HG03095 (cell line): ENCODE data around the gene AMBRA1.
"Not testable (repeated sequence)": the region's sequence is repeated elsewhere in the genome, so short reads cannot be mapped to it uniquely, and the experiment has no call there.

ENCODE experiments used
- ATAC-seq: cut with Tn5 transposase; IDR thresholded peaks from one replicate; pipeline ENCODE4 v1.9.1; 2021; ENCODE audit warnings: moderate library complexity; ENCODE audit not compliant: unreplicated experiment

AMBRA1 gene

DNA sequence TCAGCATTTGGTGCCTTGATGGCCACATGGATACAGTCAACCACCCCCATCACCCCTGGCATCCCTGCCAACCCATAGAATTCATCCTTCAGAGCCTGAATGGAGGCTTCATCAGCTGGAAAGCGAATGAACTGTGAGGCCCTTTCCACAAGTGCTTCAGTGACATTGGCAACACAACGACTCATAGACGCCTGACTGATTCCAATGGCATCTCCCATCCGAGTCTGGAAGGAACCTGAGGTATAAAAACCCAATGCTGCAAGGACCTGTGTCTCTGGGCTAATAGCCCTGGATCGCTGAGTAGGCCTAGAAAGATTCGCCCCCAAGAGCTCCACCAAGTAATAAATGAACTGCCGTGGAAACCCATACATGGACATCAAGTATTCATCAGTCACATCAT lies 21.9 kb upstream of the AMBRA1 start:
- no peak for ATAC-seq

DNA sequence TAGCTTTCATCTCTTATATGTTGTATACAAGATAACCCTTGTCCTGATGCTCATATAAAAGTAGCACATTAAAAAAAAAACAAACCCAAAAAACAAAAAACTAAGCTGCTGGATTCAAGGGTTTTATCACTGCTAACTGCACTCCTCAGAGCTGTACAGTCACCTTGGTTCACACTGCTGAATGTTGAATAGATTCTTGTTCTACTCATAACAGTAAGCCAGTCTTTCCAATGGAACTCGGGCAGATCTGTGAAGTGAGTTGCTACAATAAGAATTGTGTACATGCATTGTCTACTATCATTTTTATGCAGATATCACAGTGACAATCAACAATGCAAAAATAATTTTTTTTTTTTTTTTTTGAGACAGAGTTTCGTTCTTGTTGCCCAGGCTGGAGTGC lies 18.5 kb upstream of the AMBRA1 start:
- no peak for ATAC-seq

DNA sequence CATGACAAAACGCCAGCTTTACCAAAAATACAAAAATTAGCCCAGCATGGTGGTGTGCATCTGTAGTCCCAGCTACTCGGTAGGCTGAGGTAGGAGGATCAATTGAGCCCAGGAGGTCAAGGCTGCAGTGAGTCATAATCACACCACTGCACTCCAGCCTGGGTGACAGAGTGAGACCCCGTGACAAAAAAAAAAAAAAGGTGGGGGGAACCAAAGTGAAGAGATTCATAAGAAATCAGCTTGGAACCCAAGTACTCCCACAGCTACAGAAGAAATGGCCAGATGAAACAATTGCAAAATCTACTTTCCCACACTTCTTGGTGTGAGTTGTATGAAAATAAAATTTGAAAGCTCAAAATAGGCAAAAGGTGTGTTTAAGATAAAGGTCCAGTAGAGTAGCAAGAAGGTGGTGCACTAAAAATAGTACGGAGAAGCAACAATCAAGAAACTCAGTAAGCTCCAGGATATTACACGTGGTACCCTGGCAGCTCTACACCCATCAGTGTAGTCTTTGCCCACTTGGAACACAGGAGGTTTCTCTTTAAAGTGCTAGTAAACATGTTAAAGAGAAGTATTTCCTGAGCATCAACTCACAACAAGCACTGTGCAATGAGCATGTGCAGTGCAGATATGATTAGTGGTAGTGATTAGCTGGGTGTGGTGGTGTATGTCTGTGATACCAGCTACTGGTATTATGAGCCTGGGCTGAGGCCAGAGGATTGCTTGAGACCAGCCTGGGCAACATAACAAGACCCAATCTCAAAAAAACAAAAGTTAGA lies 17.9 kb upstream of the AMBRA1 start:
- no peak for ATAC-seq

DNA sequence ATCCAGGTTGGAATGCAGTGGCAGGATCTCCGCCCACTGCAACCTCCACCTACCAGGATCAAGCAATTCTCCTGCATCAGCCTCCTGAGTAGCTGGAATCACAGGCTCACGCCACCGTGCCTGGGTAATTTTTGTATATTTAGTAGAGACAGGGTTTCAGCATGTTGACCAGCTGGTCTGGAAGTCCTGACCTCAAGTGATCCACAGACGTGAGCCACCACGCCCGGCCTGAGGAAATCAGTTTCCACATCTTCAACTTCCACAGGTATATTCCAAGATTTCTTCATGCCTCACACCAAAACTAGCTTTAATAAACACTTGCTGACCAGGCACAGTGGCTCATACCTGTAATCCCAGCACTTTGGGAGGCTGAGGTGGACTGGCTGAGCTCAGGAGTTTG lies 15.6 kb upstream of the AMBRA1 start:
- no peak for ATAC-seq

DNA sequence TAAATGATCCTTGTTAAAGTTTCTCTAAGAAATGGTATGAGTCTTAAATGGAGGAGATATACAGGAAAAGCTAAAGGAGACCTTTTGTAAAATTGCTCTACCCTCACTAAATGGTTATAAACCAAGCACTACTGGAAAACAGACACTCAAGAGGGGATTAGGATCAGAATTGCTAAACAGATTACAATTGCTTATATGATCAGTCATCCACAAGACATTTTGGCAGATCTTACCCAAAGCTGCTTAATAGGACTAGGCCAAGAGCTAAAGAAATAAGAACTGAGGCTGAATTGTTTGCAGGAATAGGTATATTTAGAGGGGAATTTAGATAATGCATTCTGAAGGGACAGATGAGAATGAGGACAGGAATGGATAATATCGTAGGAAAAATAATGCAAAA lies 13.7 kb upstream of the AMBRA1 start:
- no peak for ATAC-seq

DNA sequence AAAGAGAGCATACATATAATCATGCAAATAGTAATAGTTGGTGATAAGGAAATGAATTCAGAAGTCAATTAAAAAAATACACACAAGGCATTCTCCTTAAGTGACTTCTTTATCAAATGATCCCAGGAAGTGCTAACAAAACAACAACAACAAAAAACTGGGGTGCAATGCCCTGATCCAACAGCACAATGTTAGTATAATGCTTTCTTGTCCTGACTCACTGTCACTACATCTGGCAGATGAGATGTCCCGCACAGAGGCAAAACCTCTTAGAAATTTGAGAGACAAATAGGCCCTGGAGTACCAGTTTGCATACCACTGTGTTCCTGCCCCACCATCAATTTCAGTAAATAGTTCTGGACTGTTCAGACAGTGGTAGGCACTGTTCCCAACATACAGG lies 11.0 kb upstream of the AMBRA1 start:
- ATAC-seq = no peak

DNA sequence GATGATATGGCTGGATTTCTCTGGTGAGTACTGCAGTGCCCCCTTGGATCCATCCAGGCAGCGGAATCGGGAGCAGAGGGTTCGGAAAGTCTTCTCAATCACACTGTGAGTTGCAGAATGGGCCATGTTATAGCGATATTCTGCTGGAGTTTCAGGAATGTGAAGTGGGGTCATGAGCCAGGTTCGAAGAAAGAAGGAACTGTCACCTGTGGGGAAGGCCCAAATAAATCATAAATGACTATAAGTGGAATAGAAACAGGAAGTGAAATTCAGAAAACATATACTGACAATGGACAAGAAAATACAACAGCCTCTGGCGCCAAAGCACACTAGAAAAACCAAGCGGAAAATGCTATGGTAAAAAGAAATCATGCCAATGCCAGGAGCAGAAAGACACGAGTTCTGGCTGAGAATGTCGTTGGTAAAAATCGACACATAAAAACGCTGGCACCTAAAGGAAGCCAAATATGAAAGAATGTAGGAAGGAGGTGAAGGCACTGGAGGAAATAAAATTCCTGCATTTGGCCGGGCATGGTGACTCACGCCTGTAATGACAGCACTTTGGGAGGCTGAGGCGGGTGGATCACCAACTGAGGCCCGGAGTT lies 10.0 kb upstream of the AMBRA1 start:
- no peak for ATAC-seq

DNA sequence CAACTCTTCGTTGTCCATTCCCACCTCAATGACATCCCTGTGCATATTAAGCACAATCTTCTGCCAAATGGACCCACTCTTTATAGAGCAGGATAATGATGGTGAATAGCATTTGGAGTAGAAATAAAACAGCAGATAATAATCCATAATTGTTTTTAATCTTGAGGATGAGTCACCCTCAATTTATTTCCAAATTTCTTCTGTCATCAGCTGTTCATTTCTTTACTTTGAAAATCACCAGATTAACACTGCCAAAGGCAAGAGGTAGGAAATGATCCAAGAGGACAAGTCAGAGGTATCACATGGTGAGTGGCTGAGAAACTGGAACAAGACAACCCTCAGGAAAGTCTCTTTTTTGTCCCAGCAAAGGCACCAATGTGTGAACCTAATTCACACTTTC lies 7.3 kb upstream of the AMBRA1 start:
- ATAC-seq = no peak

DNA sequence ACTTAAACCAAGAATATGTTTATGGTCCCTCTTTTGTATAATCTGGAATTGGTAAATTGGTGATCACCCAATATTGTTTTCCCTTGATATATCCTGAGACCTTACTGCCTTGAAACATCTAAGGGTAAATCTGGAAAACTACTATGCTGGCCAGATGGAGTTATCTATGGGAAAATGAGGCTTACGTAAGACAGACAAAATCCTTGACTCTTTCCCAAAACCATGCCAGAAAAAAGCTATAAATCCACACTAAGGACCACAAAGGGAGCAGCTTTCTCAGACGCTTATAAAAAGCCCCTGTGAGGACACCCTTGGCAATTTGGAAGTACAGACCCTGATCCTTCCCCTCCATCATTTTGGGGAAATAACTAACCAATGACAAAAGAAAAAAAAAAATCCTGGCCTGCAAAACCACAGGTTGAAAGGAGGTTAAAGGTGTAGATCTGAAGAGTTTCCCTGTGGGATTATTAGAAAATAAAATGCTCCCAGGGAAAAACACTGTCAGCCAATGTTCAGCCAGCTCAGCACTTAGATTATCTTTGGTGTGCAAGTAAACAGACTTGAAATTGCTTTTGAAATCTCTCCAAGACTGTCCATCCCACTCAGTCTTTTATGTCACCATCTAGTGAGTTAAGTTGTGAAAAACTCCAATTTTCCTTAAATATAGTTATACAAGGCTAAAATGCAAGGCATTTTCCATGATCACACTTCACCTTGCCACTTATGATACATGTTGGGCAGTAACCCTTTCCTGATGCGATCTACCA lies 6.6 kb upstream of the AMBRA1 start:
- no peak for ATAC-seq

DNA sequence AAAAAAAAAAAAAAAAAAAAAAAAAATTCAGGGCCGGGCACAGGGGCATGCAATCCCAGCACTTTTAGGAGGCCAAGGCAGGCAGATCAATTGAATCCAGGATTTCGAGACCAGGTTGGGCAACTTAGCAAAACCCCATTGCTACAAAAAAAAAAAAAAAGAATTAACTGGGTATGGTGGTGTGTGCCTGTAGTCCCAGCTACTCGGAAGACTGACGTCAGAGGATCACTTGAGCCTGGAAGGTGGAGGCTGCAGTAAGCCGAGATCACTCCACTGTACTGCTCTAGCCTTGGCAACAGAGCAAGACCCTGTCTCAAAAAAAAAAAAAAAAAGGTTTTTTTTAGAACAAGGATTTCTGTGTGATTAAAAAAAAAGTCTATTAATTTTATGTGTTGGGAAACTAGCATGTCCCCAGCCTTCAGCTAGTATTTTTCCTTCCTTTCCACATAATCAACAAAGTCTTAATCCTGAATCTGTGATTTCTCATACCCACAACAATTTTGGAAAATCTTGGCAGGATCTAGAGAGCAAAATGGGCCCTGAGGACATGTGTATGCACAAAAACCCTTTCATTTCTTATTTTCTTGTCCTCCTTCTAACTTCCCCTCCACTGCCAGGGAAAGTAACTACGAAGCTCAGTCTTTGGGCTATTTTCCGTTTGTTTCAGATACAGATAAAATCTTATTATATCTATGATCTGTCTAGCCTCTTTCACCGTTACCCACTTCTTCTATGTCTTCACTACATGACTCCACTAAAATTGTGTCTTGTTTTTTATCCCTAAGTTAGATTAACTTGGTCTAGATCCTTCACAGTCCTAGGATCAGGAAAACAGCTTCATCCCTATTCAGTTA lies 5.7 kb upstream of the AMBRA1 start:
- ATAC-seq = no peak

DNA sequence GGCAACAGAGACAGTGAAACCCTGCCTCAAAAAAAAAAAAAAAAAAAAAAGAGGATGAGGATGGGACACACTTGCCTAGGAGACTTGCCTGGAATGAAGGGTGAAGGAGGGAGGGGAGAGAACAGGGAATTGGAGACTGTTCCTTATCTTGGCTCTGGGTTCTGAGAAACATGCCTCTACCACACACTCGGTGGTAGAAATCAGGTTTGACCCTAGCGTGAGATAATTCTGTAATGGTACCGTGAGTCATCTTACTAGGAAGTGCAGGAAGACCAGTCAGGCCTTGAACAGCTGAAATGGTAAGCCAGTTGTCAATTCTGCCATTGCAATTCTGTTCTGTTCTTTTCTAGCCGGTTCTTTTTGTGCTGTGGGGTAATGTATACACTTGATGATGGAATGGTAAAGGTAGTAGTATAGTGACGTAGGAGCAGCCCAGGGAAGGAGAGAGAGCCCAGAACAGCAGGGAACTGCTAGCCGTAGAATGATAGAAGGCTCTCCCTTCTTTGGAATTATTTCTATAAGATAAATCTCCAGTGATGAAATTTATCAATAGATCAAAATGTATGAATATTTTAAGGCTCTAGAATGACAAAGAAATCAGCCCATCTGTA lies 3.9 kb upstream of the AMBRA1 start:
- no peak for ATAC-seq

DNA sequence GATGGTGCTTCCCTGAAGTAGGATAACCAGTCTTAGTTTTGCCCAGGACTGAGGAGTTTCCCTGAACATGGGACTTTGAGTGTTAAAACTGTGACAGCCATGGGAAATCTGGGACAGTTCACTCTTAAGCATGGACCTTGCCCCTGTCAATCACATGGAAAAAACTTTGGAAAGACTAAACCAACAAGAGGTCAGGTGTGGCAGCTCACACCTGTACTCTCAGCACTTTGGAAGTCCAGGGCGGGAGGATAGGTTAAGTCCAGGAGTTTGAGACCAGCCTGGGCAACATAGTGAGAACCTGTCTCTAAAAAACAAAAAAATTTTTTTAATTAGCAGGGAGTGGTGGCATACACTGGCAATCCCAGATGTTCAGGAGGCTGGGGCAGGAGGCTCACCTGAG lies 3.3 kb upstream of the AMBRA1 start:
- no peak for ATAC-seq

DNA sequence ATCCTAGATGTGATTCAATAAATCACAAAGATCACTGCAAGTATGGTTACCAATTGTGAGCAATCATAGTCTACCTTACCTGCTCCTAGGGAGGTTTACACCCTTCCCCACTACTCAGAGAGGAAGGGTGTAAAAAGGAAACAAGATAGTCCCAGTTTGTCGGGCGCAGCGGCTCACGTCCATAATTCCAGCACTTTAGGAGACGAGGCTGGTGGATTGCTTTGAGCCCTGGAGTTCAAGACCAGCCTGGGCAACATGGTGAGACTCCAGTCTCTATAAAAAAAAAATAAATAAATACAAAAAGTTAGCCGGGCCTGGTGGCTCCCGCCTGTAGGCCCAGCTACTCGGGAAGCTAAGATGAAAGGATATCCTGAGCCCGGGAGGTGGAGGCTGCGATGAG lies 962 bp upstream of the AMBRA1 start:
- ATAC-seq = no peak

DNA sequence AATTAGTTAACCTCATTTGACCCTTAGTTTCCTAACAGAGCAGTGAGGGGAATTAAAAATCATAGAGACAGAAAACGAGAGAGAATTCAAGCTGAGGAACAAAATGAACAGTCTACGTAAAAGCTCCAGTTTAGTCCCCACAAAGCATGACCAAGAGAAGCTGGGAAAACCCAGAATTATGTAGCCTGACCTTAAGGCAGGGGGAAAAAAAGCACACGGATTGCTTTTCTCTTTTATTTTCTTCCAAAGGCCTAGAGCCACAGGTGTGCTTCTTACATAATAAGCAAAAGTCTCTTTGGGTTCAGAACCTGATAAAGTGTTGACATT lies 514 bp upstream of the AMBRA1 start:
- ATAC-seq = no peak

DNA sequence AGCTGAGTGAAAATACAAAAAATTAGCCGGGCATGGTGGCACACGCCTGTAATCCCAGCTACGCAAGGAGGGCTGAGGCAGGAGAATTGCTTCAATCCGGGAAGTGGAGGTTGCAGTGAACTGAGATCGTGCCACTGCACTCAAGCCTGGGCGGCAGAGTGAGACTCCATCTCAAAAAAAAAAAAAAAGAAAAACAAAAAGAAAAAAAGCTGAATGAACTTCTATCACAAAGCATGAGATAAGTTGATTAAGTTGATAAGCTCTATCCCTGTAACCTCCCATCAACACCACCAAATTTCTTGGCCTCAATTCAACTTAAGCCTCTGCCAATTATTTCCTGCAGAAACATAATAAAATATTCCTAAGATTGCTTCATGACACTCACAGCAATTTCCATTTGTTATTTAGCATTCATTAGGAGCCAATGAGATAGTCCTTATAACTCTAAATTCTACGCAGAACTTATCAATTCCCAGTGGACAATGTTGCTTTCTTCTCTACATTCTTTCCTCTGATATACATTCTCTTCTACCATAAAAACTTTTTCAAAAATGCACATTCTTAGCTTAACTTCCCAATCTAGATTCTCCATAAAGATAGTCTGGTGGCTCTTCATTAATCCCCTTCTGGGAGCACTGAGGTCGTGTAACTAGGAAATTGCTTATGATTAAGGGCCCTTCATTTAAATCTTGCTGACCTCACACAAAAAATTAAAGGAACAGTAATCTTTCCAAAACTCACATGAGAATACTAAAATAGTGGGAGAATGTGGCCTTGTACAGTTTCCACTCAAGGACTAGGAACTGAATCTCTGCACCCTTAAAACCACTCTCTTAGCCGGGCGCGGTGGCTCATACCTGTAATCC lies 2.9 kb downstream of the AMBRA1 start:
- no peak for ATAC-seq

DNA sequence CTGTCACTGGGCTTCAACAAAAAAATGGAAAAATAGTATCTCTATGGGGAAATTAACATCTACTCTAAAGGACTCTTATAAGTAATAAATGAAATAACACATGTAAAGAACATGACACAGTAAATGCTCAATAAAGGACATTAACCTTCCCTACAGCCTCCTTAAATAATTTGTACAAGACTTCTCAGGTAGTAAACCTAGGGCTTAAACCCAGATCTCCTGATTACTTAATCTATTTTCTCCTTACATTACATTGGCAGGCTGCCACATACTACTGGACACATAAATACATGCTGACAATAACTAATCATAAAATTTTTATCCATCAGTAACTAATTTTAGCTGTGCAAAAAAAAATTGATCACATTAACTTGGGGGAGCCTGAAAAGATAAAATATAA lies 4.9 kb downstream of the AMBRA1 start:
- no peak for ATAC-seq

DNA sequence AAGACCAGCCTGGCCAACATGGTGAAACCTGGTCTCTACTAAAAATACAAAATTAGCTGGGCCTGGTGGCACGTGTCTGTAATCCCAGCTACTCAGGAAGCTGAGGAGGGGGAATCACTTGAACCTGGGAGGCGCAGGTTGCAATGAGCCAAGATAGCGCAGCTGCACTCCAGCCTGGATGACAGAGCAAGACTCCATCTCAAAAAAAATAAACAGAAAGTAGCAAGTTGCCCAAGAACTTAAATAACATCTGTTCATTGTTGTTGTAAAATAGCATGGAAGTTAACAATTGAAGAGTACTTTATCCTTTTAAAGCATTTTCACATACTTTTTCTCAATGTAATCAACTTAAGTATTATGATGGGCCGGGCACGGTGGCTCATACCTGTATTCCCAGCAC lies 5.7 kb downstream of the AMBRA1 start:
- no peak for ATAC-seq

DNA sequence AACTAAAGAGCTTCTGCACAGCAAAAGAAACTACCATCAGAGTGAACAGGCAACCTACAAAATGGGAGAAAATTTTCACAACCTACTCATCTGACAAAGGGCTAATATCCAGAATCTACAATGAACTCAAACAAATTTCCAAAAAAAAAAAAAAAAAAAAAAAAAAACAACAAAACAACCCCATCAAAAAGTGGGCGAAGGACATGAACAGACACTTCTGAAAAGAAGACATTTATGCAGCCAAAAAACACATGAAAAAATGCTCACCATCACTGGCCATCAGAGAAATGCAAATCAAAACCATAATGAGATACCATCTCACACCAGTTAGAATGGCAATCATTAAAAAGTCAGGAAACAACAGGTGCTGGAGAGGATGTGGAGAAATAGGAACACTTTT lies 10.3 kb downstream of the AMBRA1 start:
- ATAC-seq = not testable (repeated sequence)

DNA sequence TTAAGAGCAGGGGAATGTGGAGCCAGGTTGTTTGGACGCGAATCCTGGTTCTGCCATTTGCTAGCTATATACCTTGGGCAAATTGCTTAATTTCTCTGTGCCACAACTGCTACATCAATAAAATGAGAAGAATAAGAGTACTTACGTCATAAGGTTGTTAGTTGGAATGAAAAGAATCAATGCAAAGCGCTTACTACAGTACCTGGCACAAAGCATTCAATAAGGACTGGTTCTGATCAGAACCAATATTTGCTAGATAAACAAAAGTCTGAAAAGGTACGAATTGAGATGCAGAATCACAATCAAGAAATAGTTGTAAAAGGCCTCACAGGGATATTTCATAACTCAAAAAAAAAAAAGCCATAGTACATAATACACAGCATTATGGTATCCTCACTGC lies 11.2 kb downstream of the AMBRA1 start:
- ATAC-seq = no peak

DNA sequence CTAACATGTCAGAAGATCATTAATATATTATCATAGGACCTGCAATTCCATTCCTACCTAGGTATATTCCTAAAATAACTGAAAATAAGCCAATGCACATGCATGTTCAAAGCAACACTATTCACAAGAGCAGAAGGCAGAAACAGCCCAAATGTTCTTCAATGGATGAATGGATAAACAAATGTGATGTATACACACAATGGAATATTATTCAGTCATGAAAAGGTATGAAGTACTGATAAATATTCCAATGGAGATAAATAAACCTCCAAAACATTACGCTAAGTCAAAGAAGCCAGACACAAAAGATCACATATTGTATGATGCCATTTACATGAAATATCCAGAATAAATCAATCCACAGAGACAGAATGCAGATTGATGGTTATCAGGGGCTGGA lies 16.8 kb downstream of the AMBRA1 start:
- ATAC-seq = no peak
